ENCODE results near the gene PDE3A. TPM values are rescaled to one million over a fixed set of nuclear protein-coding genes. Genes with fewer than 3 reads are reported as not detected.

Gene PDE3A
- total RNA-seq, 5 donors from 2014 or later (not counting 1 experiment from before 2014, with no cell fraction given) = 0.03 to 0.10 (median 0.09) TPM; not detected in 2

DNA sequence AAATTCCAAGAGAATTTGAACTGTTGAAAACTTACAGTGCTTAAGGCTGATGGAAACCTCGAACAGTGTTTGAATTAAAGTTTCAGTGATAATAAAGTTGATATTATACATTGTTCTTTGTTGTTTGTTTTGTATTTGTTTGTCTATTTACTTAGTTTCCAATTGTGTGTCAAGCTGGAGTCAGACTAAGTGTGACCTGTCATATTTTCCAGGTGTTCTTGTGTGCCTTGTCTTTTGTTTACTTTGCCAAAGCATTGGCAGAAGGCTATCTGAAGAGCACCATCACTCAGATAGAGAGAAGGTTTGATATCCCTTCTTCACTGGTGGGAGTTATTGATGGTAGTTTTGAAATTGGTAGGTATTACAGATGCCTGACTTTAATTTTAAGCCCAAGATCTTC is 332.8 kb downstream of the PDE3A start:
- Histone ChIP-seq H3K36me3 (ENCODE audit: control insufficient read depth in 2 of 2, extremely low read depth in 1 of 2, insufficient read depth in 1 of 2, low read length in 1 of 2) (no peaks in the 10 kb centered on the region), H3K4me3 (ENCODE audit: control insufficient read depth in 1 of 2, extremely low read depth in 1 of 2, low read length in 1 of 2) (no peak overlapping the region), H3K4me1 (ENCODE audit: control insufficient read depth in 1 of 2, extremely low read depth in 1 of 2, insufficient read depth in 2 of 2, low read length in 2 of 2) (no peaks in the 10 kb centered on the region), H3K27me3 (replicated peaks in 1 of 2; ENCODE audit: control insufficient read depth in 2 of 2, extremely low read depth in 1 of 2, insufficient read depth in 2 of 2, low read length in 1 of 2) (no peaks in the 10 kb centered on the region), H3K9me3 (no peaks in the 10 kb centered on the region), H3K27ac (ENCODE audit: low read length) (no peak overlapping the region)
- WGBS (ENCODE audit: insufficient coverage) = 60% methylated on average over 1 of the region's 1 CpG
- Mint-ChIP-seq H3K36me3 (no peaks in the 10 kb centered on the region), H3K9me3 (no peaks in the 10 kb centered on the region), H3K27ac (no peak overlapping the region), H3K4me1 (no peaks in the 10 kb centered on the region), H3K4me3 (no peak overlapping the region), H3K27me3 (no peaks in the 10 kb centered on the region)
- ChIA-PET POLR2A (interaction anchor here in 1 of 2 donors (0.7 kb wide), 1 partner anchor 413 kb away, joined by 8 read pairs; no protein-coding TSS in a partner anchor), CTCF (no interaction called here)
- no peak for ATAC-seq (replicated peaks in 1 of 4)
- DNase-seq = no peak

DNA sequence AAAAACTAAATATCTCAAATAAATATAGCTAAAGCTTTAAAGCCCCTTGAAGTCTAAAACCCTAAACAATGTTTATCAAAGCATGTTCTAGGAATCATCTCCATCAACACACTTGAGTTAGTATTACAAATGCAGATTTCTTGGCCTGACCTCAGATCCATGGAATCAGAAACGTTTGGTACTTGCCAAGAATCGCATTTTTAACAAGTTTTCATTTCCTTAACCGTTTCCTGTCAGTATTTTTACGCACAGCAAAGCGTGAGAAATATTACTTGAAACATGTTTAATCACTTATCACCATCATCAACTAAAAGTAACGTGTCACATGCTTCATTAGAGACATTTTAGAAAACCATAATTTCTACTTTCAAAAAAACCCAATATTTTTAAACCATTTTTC is 336.5 kb downstream of the PDE3A start:
- no peaks in the 10 kb centered on the region for H3K4me1 Mint-ChIP-seq
- no peaks in the 10 kb centered on the region for H3K27me3 Mint-ChIP-seq
- ATAC-seq (replicated peaks in 1 of 4) = no peak

DNA sequence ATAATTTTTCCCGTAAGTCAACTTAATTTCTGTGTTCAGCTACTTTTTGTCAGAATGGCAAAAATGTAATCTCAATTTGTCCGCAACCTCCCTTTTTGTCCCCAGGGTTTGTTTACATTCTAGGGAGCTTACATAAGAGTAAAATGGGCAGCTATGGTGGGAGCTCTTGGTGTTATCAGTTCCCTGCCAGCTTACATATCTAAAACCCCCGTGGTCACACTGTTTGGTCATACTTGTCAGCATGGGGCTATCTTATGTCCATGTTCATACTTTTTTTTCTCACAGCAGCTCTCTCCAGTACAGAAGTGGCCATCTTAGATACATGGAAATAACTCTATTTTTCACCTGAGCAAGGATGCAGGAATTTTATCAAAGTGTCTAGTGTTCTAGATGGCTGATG is 343.5 kb downstream of the PDE3A start:
- WGBS (ENCODE audit: insufficient coverage) = no CpG with 5 or more reads among the region's 3 CpGs
- H3K27me3 ChIP-seq (replicated peaks in 1 of 2; ENCODE audit: control insufficient read depth in 2 of 2, extremely low read depth in 1 of 2, insufficient read depth in 2 of 2, low read length in 1 of 2) = no peaks in the 10 kb centered on the region
- H3K36me3 ChIP-seq (ENCODE audit: control insufficient read depth in 2 of 2, extremely low read depth in 1 of 2, insufficient read depth in 1 of 2, low read length in 1 of 2) = no peaks in the 10 kb centered on the region
- Mint-ChIP-seq H3K4me1 (no peaks in the 10 kb centered on the region), H3K9me3 (peaks cover 0 to 10% (median 4%) of the 10 kb centered on the region in 3 donors), H3K27ac (no peak overlapping the region), H3K36me3 (no peaks in the 10 kb centered on the region), H3K27me3 (no peaks in the 10 kb centered on the region), H3K4me3 (no peak overlapping the region)
- ChIA-PET CTCF (no interaction called here), POLR2A (no interaction called here)
- H3K4me1 ChIP-seq (ENCODE audit: control insufficient read depth in 1 of 2, extremely low read depth in 1 of 2, insufficient read depth in 2 of 2, low read length in 2 of 2) = no peaks in the 10 kb centered on the region
- no peak overlapping the region for H3K27ac ChIP-seq (ENCODE audit: low read length)
- DNase-seq (no peak), ATAC-seq (replicated peaks in 1 of 4) (no peak)
- H3K4me3 ChIP-seq (ENCODE audit: control insufficient read depth in 1 of 2, extremely low read depth in 1 of 2, low read length in 1 of 2) = no peak overlapping the region
- no peaks in the 10 kb centered on the region for H3K9me3 ChIP-seq

More for the DNA sequence above, 336.5 kb downstream of the PDE3A start:
- Mint-ChIP-seq H3K36me3 (no peaks in the 10 kb centered on the region), H3K4me3 (no peak overlapping the region), H3K27ac (no peak overlapping the region), H3K9me3 (peaks cover 0 to 4% (median 0%) of the 10 kb centered on the region in 3 donors)
- H3K27ac ChIP-seq (ENCODE audit: low read length) = no peak overlapping the region
- no peak for DNase-seq
- no peaks in the 10 kb centered on the region for H3K36me3 ChIP-seq (ENCODE audit: control insufficient read depth in 2 of 2, extremely low read depth in 1 of 2, insufficient read depth in 1 of 2, low read length in 1 of 2)
- no peak overlapping the region for H3K4me3 ChIP-seq (ENCODE audit: control insufficient read depth in 1 of 2, extremely low read depth in 1 of 2, low read length in 1 of 2)
- no peaks in the 10 kb centered on the region for H3K4me1 ChIP-seq (ENCODE audit: control insufficient read depth in 1 of 2, extremely low read depth in 1 of 2, insufficient read depth in 2 of 2, low read length in 2 of 2)
- CTCF ChIA-PET = no interaction called here
- H3K9me3 ChIP-seq = no peaks in the 10 kb centered on the region
- POLR2A ChIA-PET = no interaction called here
- no peaks in the 10 kb centered on the region for H3K27me3 ChIP-seq (replicated peaks in 1 of 2; ENCODE audit: control insufficient read depth in 2 of 2, extremely low read depth in 1 of 2, insufficient read depth in 2 of 2, low read length in 1 of 2)
- 46% methylated on average over 4 of the region's 6 CpGs for WGBS (ENCODE audit: insufficient coverage)

DNA sequence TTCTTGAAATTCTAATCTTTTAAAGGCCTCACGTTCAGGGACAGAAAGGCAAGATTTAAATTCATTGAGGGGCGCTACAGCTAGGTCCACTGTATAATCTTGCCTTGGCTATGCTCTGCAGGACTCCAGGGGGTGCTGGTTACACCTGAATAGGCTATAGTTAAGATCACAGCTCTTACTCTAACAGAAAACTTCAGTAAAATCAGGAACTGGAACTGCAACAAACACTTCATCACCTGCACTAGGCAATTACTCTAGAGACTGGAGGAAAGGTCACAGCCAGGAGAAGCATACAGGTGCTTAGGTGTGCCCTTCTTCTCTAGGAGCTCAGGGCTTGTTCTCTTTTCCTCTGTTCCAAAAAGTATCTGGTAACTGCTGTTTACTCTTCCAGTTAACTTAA is 347.7 kb downstream of the PDE3A start:
- Mint-ChIP-seq H3K36me3 (no peaks in the 10 kb centered on the region), H3K27me3 (no peaks in the 10 kb centered on the region), H3K4me1 (no peaks in the 10 kb centered on the region), H3K4me3 (no peak overlapping the region), H3K27ac (no peak overlapping the region), H3K9me3 (peaks cover 0 to 9% (median 4%) of the 10 kb centered on the region in 3 donors)
- Histone ChIP-seq H3K27me3 (replicated peaks in 1 of 2; ENCODE audit: control insufficient read depth in 2 of 2, extremely low read depth in 1 of 2, insufficient read depth in 2 of 2, low read length in 1 of 2) (no peaks in the 10 kb centered on the region), H3K9me3 (no peaks in the 10 kb centered on the region), H3K4me1 (ENCODE audit: control insufficient read depth in 1 of 2, extremely low read depth in 1 of 2, insufficient read depth in 2 of 2, low read length in 2 of 2) (no peaks in the 10 kb centered on the region), H3K4me3 (ENCODE audit: control insufficient read depth in 1 of 2, extremely low read depth in 1 of 2, low read length in 1 of 2) (no peak overlapping the region), H3K36me3 (ENCODE audit: control insufficient read depth in 2 of 2, extremely low read depth in 1 of 2, insufficient read depth in 1 of 2, low read length in 1 of 2) (no peaks in the 10 kb centered on the region), H3K27ac (ENCODE audit: low read length) (no peak overlapping the region)
- no CpG with 5 or more reads among the region's 2 CpGs for WGBS (ENCODE audit: insufficient coverage)
- DNase-seq (no peak), ATAC-seq (replicated peaks in 1 of 4) (no peak)
- ChIA-PET POLR2A (no interaction called here), CTCF (no interaction called here)

DNA sequence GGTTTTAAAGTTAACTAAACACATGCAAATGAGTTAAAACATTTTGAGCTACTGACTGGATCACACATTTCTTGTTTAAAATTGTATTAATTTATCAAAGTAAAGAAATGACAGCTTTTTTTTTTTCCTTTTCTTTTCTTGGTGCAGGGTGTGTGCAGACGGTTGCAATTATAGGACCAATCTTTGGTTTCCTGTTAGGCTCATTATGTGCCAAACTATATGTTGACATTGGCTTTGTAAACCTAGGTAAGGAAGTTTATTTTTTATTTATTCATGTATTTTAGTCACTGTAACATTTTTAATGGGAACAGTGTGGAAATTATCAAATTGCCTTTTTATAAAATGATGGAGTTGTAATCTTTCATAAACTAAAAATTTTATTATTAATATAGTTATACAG is 348.6 kb downstream of the PDE3A start:
- H3K27me3 ChIP-seq (replicated peaks in 1 of 2; ENCODE audit: control insufficient read depth in 2 of 2, extremely low read depth in 1 of 2, insufficient read depth in 2 of 2, low read length in 1 of 2) = no peaks in the 10 kb centered on the region
- Mint-ChIP-seq H3K4me1 (no peaks in the 10 kb centered on the region), H3K27me3 (no peaks in the 10 kb centered on the region), H3K9me3 (peaks cover 0 to 9% (median 4%) of the 10 kb centered on the region in 3 donors), H3K36me3 (no peaks in the 10 kb centered on the region), H3K4me3 (no peak overlapping the region), H3K27ac (no peak overlapping the region)
- H3K4me1 ChIP-seq (ENCODE audit: control insufficient read depth in 1 of 2, extremely low read depth in 1 of 2, insufficient read depth in 2 of 2, low read length in 2 of 2) = no peaks in the 10 kb centered on the region
- DNase-seq = no peak
- CTCF ChIA-PET = no interaction called here
- POLR2A ChIA-PET = no interaction called here
- no peaks in the 10 kb centered on the region for H3K9me3 ChIP-seq
- H3K36me3 ChIP-seq (ENCODE audit: control insufficient read depth in 2 of 2, extremely low read depth in 1 of 2, insufficient read depth in 1 of 2, low read length in 1 of 2) = no peaks in the 10 kb centered on the region
- H3K27ac ChIP-seq (ENCODE audit: low read length) = no peak overlapping the region
- no peak for ATAC-seq (replicated peaks in 1 of 4)
- no CpG with 5 or more reads among the region's 1 CpG for WGBS (ENCODE audit: insufficient coverage)
- no peak overlapping the region for H3K4me3 ChIP-seq (ENCODE audit: control insufficient read depth in 1 of 2, extremely low read depth in 1 of 2, low read length in 1 of 2)

DNA sequence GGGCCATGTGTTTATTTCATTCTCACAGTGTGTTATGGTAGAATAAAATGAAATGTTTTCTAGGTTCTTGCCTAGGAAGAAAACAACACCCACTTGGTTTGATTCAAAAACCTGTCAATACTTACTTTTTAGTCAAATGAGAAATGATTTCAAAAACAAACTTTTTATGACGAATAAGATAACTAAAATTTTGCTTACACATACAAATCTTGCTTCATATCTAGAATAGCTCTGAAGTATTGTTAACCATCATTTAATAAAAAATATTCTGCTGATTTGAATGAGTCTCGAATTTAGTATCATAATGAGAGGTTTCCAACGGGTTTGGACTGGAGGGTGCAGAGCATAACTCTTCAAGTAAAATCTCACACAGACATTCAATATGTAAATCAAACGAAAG is 350.0 kb downstream of the PDE3A start:
- no peaks in the 10 kb centered on the region for H3K27me3 Mint-ChIP-seq
- Histone ChIP-seq H3K27ac (ENCODE audit: low read length) (no peak overlapping the region), H3K36me3 (ENCODE audit: control insufficient read depth in 2 of 2, extremely low read depth in 1 of 2, insufficient read depth in 1 of 2, low read length in 1 of 2) (no peaks in the 10 kb centered on the region), H3K4me1 (ENCODE audit: control insufficient read depth in 1 of 2, extremely low read depth in 1 of 2, insufficient read depth in 2 of 2, low read length in 2 of 2) (no peaks in the 10 kb centered on the region), H3K4me3 (ENCODE audit: control insufficient read depth in 1 of 2, extremely low read depth in 1 of 2, low read length in 1 of 2) (no peak overlapping the region), H3K27me3 (replicated peaks in 1 of 2; ENCODE audit: control insufficient read depth in 2 of 2, extremely low read depth in 1 of 2, insufficient read depth in 2 of 2, low read length in 1 of 2) (no peaks in the 10 kb centered on the region), H3K9me3 (no peaks in the 10 kb centered on the region)
- CTCF ChIA-PET = no interaction called here
- H3K4me3 Mint-ChIP-seq = no peak overlapping the region
- DNase-seq (no peak), ATAC-seq (replicated peaks in 1 of 4) (no peak)
- POLR2A ChIA-PET = no interaction called here
- peaks cover 0 to 4% (median 4%) of the 10 kb centered on the region in 3 donors for H3K9me3 Mint-ChIP-seq
- no peaks in the 10 kb centered on the region for H3K36me3 Mint-ChIP-seq
- H3K27ac Mint-ChIP-seq = no peak overlapping the region
- WGBS (ENCODE audit: insufficient coverage) = no CpG with 5 or more reads among the region's 4 CpGs
- H3K4me1 Mint-ChIP-seq = no peaks in the 10 kb centered on the region

DNA sequence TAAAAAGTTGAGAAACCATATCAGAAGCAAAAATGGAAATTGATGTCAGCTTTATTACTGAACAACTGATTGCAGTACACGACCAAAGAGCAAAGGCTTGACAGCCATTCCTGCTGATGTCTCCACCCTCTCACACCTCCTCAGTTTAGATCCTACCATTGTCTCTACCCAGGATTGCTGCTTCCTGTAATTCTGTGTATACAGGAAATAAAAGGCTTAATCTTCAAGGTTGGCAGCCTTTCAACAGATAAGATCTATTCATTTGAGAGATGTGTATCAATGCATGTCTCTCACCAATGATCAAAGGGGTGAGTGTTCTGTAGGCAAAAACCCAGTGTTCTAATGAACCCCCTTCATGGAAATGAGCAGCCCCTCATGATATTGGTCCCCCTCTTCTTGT is 353.8 kb downstream of the PDE3A start:
- H3K36me3 ChIP-seq (ENCODE audit: control insufficient read depth in 2 of 2, extremely low read depth in 1 of 2, insufficient read depth in 1 of 2, low read length in 1 of 2) = no peaks in the 10 kb centered on the region
- H3K27me3 Mint-ChIP-seq = no peaks in the 10 kb centered on the region
- ChIA-PET CTCF (no interaction called here), POLR2A (no interaction called here)
- no CpG with 5 or more reads among the region's 1 CpG for WGBS (ENCODE audit: insufficient coverage)
- H3K27ac ChIP-seq (ENCODE audit: low read length) = no peak overlapping the region
- no peaks in the 10 kb centered on the region for H3K4me1 ChIP-seq (ENCODE audit: control insufficient read depth in 1 of 2, extremely low read depth in 1 of 2, insufficient read depth in 2 of 2, low read length in 2 of 2)
- H3K9me3 ChIP-seq = no peaks in the 10 kb centered on the region
- H3K9me3 Mint-ChIP-seq = peaks cover 1 to 7% (median 4%) of the 10 kb centered on the region in 3 donors
- H3K4me3 Mint-ChIP-seq = no peak overlapping the region
- H3K4me1 Mint-ChIP-seq = no peaks in the 10 kb centered on the region
- no peak overlapping the region for H3K27ac Mint-ChIP-seq
- ATAC-seq (replicated peaks in 1 of 4) (no peak), DNase-seq (no peak)
- H3K27me3 ChIP-seq (replicated peaks in 1 of 2; ENCODE audit: control insufficient read depth in 2 of 2, extremely low read depth in 1 of 2, insufficient read depth in 2 of 2, low read length in 1 of 2) = no peaks in the 10 kb centered on the region
- H3K4me3 ChIP-seq (ENCODE audit: control insufficient read depth in 1 of 2, extremely low read depth in 1 of 2, low read length in 1 of 2) = no peak overlapping the region
- H3K36me3 Mint-ChIP-seq = no peaks in the 10 kb centered on the region
